NCI-H345 treated with DMSO at 0.1 percent for 48 hours (cell line): Measurements from ENCODE around the gene COG5.

ENCODE experiments used
- DNase-seq: peaks from one replicate; lab custom pipeline; 2025; ENCODE audit not compliant: unreplicated experiment; lab: John Stamatoyannopoulos, UW

The COG5 gene

DNA sequence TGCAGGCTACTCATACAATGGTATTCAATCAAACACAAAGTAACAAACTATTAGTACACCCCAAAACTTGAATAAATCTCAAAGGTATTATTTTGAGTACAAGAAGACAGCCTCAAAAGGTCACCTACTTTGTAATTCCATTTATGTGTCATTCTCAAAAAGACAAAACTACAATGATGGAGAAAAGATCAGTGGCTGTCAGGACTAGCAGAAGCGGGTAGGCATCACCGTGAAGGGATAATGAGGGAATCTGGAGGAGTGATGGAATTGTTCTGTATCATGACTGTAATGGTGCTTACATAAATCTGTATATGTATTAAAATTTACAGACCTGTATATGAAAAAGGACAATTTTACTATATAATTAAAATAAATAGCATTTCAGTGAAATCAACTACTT lies 37.0 kb downstream of the COG5 start:
- no peak for DNase-seq

- DNase-seq: no peak
These were observed 56.9 kb downstream of the COG5 start for GRCh38 chr7:107506674-107507339.

GRCh38 chr7:107505997-107506673 lies 57.6 kb downstream of the COG5 start:
- peak; percentile 71 for DNase-seq

GRCh38 chr7:107505362-107505761 lies 58.4 kb downstream of the COG5 start:
- DNase-seq: no peak

DNA sequence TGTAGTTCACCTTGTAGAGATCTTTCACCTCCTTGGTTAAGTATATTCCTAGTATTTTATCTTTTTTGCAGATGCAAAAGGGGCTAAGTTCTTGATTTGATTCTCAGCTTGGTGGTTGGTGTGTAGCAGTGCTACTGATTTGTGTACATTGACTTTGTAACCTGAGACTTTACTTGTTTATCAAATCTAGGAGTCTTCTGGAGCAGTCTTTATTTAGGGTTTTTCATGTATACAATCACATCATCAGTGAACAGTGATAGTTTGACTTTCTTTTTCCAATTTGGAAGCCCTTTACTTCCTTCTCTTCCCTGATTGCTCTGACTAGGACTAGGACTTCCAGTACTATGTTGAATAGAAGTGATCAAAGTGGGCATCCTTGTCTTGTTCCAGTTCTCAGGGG lies 60.0 kb downstream of the COG5 start:
- DNase-seq: no peak

DNA sequence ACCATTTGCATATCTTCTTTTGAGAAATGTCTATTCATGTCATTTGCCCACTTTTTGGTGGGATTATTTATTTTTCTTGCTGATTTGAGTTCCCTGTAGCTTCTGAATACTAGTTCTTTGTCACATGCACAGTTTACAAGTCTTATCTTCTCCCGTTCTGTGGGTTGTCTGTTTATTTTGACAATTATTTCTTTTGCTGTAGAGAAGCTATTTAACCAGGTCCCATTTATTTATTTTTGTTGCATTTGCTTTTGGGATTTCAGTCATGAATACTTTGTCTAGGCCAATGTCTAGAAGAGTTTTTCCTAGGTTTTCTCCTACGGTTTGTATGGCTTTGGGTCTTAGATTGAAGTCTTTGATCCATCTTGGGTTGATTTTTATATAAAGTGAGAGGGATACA lies 60.9 kb downstream of the COG5 start:
- no peak for DNase-seq

- no peak for DNase-seq
These were observed 61.6 kb downstream of the COG5 start for GRCh38 chr7:107502154-107502553.

DNA sequence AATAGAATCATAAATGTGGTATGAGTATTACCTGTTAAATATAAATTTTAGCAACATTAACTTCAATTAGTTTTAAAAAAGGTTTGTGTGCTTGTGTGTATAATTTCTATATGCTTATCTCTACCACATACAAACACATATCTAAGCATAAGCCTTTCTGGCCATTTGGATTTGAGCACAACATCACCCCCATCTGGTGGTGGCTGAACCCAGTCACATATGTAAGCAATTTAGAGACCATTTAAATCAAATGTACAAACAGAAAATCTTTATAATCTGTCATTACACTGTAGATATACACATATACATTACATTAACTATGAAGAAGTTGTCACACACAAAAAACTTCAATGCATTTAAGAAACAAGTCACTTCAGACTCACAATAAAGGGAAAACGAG lies 62.1 kb downstream of the COG5 start:
- DNase-seq: no peak

DNA sequence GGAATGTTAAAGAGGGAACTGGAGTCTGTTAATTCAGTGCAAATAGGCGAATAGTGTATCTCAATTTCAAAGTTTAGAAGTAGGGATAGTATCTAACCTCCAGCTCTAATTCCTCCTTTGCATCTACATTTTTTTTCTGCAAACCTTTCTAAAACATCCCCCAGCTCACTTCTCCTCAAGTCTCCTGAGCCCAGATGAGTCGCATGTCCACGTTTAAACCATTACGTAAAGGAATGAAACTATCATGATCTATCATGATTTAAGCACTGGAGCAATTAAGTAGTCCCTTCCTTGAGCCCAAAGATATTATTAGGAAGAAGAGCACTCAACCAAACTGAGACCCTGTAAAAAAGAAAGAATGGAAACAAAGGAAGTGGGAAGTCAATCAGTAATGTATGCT lies 64.0 kb downstream of the COG5 start:
- no peak for DNase-seq

- DNase-seq: no peak
These were observed 68.2 kb downstream of the COG5 start for GRCh38 chr7:107495516-107495915.

GRCh38 chr7:107494884-107495283 lies 68.8 kb downstream of the COG5 start:
- no peak for DNase-seq

- no peak for DNase-seq
These were observed 69.4 kb downstream of the COG5 start for GRCh38 chr7:107494315-107494751.

DNA sequence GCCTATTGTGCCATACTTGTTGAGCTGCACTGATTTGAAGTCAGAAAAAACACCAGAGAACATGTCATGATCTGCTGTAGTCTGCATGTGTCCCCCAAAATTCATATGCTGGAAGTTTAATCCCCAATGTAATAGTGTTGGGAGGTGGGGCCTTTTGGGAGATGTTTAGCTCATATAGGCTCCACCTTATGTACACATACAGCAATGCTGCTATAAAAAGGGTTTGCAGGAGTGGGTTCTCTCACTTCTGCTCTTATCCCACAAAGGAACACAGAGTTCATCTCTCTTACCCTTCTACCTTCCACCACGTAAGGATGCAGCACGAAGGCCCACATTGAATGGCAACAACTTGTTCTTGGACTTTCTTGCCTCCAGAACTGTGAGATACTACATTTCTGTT lies 70.8 kb downstream of the COG5 start:
- no peak for DNase-seq

DNA sequence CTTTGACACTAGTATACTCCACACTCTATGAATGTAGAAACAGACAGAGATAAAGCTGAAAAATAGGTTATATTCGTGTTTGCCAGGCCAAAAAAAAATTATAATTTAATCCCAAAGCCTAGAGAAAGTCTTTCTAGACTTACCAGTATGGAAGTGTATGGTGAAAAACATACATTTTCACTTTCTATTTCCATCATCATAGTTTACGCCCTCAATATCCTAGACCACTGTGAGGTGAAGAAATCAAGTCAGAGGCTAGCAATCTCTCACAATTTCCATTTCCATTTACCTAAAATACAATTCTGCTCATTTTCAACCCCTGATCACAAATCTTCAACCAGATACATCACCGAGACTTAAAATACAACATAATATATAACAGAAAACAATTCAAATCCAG lies 77.7 kb downstream of the COG5 start:
- no peak for DNase-seq

- no peak for DNase-seq
These were observed 81.1 kb downstream of the COG5 start for GRCh38 chr7:107482571-107482970.

GRCh38 chr7:107480932-107481331 lies 82.8 kb downstream of the COG5 start:
- no peak for DNase-seq

DNA sequence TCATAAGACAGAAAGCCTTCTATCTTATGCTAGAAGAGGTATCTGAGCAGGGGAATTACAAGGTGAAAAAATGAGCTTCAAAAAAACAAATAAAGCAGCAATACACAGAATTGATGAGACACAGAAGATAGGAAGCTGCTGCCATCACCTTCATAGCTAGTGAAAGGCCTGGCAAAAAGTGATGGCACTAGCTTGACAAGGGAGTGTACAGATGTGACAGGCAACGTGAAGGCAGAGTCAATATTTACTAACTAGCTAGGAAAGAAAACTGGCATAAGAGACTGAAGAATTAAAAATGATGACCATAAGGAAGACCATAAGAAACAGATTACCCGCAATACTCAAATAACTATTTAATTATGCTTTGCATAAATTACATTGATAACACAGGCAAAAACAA lies 84.4 kb downstream of the COG5 start:
- no peak for DNase-seq

GRCh38 chr7:107474104-107474521 lies 89.6 kb downstream of the COG5 start:
- DNase-seq: no peak

DNA sequence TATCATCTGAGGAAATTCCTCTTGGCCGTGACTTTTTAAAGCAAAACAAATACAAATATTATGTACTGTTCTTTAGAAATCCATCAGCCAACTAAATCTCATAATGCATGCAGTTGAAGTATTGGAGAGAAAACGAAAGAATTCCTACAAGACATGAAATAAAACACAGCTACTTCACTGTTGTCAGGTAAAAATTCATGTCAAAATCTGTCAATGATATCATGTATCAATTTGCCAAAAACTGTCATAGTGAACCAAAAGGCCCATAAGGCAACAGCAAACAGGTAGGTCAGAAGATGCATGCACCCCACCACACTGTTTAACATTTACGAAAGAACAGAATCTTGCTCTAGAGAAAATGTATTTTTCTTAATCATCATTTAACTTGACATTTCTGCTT lies 91.6 kb downstream of the COG5 start:
- DNase-seq: no peak

DNA sequence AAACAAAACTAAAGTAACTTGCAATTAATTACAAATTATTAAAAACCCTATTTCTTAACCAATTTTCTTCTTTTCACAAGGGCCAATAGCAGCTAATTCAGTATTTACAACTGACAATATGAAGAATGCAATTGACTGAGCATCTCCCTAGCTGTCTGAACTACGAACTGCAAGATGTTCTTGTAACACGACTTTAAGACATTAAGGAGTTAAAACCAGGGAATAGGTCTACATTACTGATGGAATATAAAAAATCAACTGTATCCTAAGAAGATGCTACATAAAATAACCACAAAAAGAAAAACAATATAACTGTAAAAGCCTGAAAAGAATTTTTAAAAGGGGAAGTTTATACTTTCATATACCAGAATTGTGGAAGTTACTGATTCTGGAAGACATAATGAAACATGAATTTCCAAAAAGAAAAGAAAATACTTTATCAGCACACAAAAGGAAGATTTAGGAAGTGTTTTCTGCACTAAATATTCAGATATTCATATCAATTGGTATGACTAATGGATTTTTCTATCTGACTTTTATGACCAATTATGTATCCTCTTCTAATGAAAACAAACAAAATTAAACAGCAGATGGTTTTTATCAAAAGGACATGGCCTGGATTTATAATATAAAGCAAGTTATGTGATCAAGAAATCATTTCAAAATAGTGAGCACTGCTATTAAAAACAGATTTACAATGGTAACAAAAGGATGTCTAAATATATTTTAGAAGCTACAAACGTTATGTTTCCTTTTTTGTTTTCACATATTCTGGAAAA lies 92.2 kb downstream of the COG5 start:
- DNase-seq: no peak

GRCh38 chr7:107469929-107470328 lies 93.8 kb downstream of the COG5 start, which contains the start of gene GPR22:
Gene GPR22 (plus strand): TSS chr7:107470057. CDS start chr7:107474061, 4,004 bp downstream.
- no peak for DNase-seq

- no peak for DNase-seq
These were observed 94.9 kb downstream of the COG5 start for GRCh38 chr7:107468824-107469223.
